H9 (cell line): ENCODE results near the gene NEDD4. TPM values are rescaled to one million over a fixed set of nuclear protein-coding genes. Genes with fewer than 3 reads are reported as not detected.

Experiments
- DNase-seq: peaks from one replicate; pipeline ENCODE4 v3.0.0-alpha.2; 2017
- H2AFZ ChIP-seq: one replicate; pipeline ENCODE4 v1.6.1; 2013; ENCODE audit warnings: mild to moderate bottlenecking, low read length, control low read depth, moderate library complexity
- H2AK5ac ChIP-seq: 2 replicates; pipeline ENCODE4 v1.6.1; 2013; ENCODE audit warnings: low read length, control low read depth, mixed read lengths; ENCODE audit not compliant: insufficient read length
- H2BK120ac ChIP-seq: one replicate; pipeline ENCODE4 v1.6.1; 2013; ENCODE audit warnings: low read depth, mild to moderate bottlenecking, low read length, control low read depth, inconsistent platforms; ENCODE audit not compliant: poor library complexity, severe bottlenecking
- H2BK12ac ChIP-seq: 2 replicates; pipeline ENCODE4 v1.6.1; 2013; ENCODE audit warnings: low read length, control low read depth, mixed read lengths, low read depth; ENCODE audit not compliant: insufficient read length
- H2BK15ac ChIP-seq: 2 replicates; pipeline ENCODE4 v1.6.1; 2013; ENCODE audit warnings: low read depth, low read length, control low read depth
- H2BK20ac ChIP-seq: one replicate; pipeline ENCODE4 v1.6.1; 2013; ENCODE audit warnings: low read depth, mild to moderate bottlenecking, low read length, control low read depth, inconsistent platforms; ENCODE audit not compliant: poor library complexity, severe bottlenecking
- H2BK5ac ChIP-seq: 2 replicates; pipeline ENCODE4 v1.6.1; 2013; ENCODE audit warnings: low read length, control low read depth, mixed read lengths; ENCODE audit not compliant: insufficient read length
- H3K14ac ChIP-seq: 2 replicates; pipeline ENCODE4 v1.6.1; 2013; ENCODE audit warnings: low read length, control low read depth; ENCODE audit not compliant: insufficient read depth
- H3K18ac ChIP-seq: 2 replicates; pipeline ENCODE4 v1.6.1; 2013; ENCODE audit warnings: low read depth, mild to moderate bottlenecking, mixed read lengths, low read length, control low read depth; ENCODE audit not compliant: insufficient read length
- H3K23ac ChIP-seq: 2 replicates; pipeline ENCODE4 v1.6.1; 2013; ENCODE audit warnings: low read length, control low read depth, mixed read lengths, low read depth; ENCODE audit not compliant: insufficient read length
- H3K23me2 ChIP-seq: 2 replicates; pipeline ENCODE4 v1.6.1; 2013; ENCODE audit warnings: low read depth, mild to moderate bottlenecking, mixed read lengths, low read length, control low read depth; ENCODE audit not compliant: insufficient read length, poor library complexity, severe bottlenecking
- H3K27ac ChIP-seq: 2 replicates; pipeline ENCODE4 v1.5.1; 2013; ENCODE audit warnings: low read length, control low read depth, mixed read lengths, low read depth; ENCODE audit not compliant: insufficient read length
- H3K27me3 ChIP-seq: 2 replicates; pipeline ENCODE4 v1.6.1; 2013; ENCODE audit warnings: low read length, control low read depth, inconsistent platforms; ENCODE audit not compliant: insufficient read depth
- H3K4ac ChIP-seq: 2 replicates; pipeline ENCODE4 v1.6.1; 2013; ENCODE audit warnings: low read depth, mild to moderate bottlenecking, control low read depth, inconsistent platforms, low read length, moderate library complexity
- H3K4me1 ChIP-seq: 2 replicates; pipeline ENCODE4 v1.6.1; 2013; ENCODE audit warnings: low read length, control low read depth, inconsistent platforms; ENCODE audit not compliant: insufficient read depth
- H3K4me2 ChIP-seq: 2 replicates; pipeline ENCODE4 v1.6.1; 2013; ENCODE audit warnings: low read length, control low read depth, mixed read lengths; ENCODE audit not compliant: insufficient read length, insufficient read depth
- H3K56ac ChIP-seq: 2 replicates; pipeline ENCODE4 v1.6.1; 2013; ENCODE audit warnings: low read depth, mild to moderate bottlenecking, mixed read lengths, low read length, control low read depth; ENCODE audit not compliant: insufficient read length
- H3K79me1 ChIP-seq: 2 replicates; pipeline ENCODE4 v1.6.1; 2013; ENCODE audit warnings: low read depth, mild to moderate bottlenecking, moderate library complexity, low read length, control low read depth, inconsistent platforms; ENCODE audit not compliant: insufficient read depth, poor library complexity, severe bottlenecking
- H3K79me2 ChIP-seq: 2 replicates; pipeline ENCODE4 v1.6.1; 2013; ENCODE audit warnings: low read length, control low read depth, inconsistent platforms; ENCODE audit not compliant: insufficient read depth
- H3K9ac ChIP-seq: 2 replicates; pipeline ENCODE4 v1.6.1; 2013; ENCODE audit warnings: low read length, control low read depth, mixed read lengths; ENCODE audit not compliant: insufficient read length; ENCODE audit errors: extremely low read depth
- H3K9me3 ChIP-seq: one replicate; pipeline ENCODE4 v1.6.1; 2013; ENCODE audit warnings: low read depth, low read length, inconsistent platforms; ENCODE audit not compliant: control insufficient read depth
- H3T11ph ChIP-seq: one replicate; pipeline ENCODE4 v1.6.1; 2013; ENCODE audit warnings: mild to moderate bottlenecking, low read length, control low read depth, inconsistent platforms
- H4K20me1 ChIP-seq: one replicate; pipeline ENCODE4 v1.6.1; 2013; ENCODE audit not compliant: control insufficient read depth, insufficient read length, insufficient read depth
- H4K5ac ChIP-seq: 2 replicates; pipeline ENCODE4 v1.6.1; 2013; ENCODE audit warnings: low read depth, mild to moderate bottlenecking, mixed read lengths, low read length, control low read depth; ENCODE audit not compliant: insufficient read length
- H4K8ac ChIP-seq: replicated peaks from 2 replicates; pipeline ENCODE4 v1.6.1; 2013; ENCODE audit warnings: low read length, control low read depth, mixed read lengths, low read depth; ENCODE audit not compliant: insufficient read length
- H4K91ac ChIP-seq: 2 replicates; pipeline ENCODE4 v1.6.1; 2013; ENCODE audit warnings: low read depth, mild to moderate bottlenecking, moderate library complexity, mixed read lengths, low read length, control low read depth; ENCODE audit not compliant: insufficient read length
- H3K27ac Mint-ChIP-seq, 3 experiments: 2 replicates in 2 of 3; 3 replicates in 1 of 3; pipeline ENCODE4 v1.8.0; 2020 to 2021; ENCODE audit warnings: mixed read lengths in 3 of 3, mild to moderate bottlenecking in 1 of 3, moderate library complexity in 1 of 3
- H3K27me3 Mint-ChIP-seq: 2 replicates; pipeline ENCODE4 v1.8.0; 2021; ENCODE audit warnings: low read depth, mild to moderate bottlenecking, moderate library complexity, mixed read lengths
- H3K36me3 Mint-ChIP-seq, 3 experiments: 2 replicates in 2 of 3; 3 replicates in 1 of 3; pipeline ENCODE4 v1.8.0; 2020 to 2021; ENCODE audit warnings: low read depth in 3 of 3, mixed read lengths in 3 of 3; ENCODE audit not compliant: insufficient read depth in 1 of 3
- H3K4me1 Mint-ChIP-seq, 2 experiments: 2 replicates each; pipeline ENCODE4 v1.8.0; 2020; ENCODE audit warnings: mixed read lengths in 2 of 2
- H3K4me3 Mint-ChIP-seq, 2 experiments: 2 replicates in 1 of 2; 3 replicates in 1 of 2; pipeline ENCODE4 v1.8.0; 2020 to 2021; ENCODE audit warnings: mild to moderate bottlenecking in 2 of 2, mixed read lengths in 2 of 2, moderate library complexity in 1 of 2
- H3K9me3 Mint-ChIP-seq, 2 experiments: 2 replicates in 1 of 2; 3 replicates in 1 of 2; pipeline ENCODE4 v1.8.0; 2020; ENCODE audit warnings: mild to moderate bottlenecking in 2 of 2, mixed read lengths in 2 of 2, moderate library complexity in 1 of 2
- CTCF ChIP-seq: fragments of 200-600 bp; sonication (generic); conservative IDR thresholded peaks from 3 replicates; pipeline ENCODE4 v1.8.0; 2021; ENCODE audit warnings: antibody characterized with exemption, mild to moderate bottlenecking
- WGBS: extraction: QIAGEN DNeasy Blood & Tissue Kit; methylation state at CpG from one replicate; pipeline ENCODE4 v1.1.7; 2013; ENCODE audit warnings: missing lambda C conversion rate, low lambda C conversion rate, mixed read lengths; ENCODE audit not compliant: insufficient read length; ENCODE audit errors: extremely low coverage; 5-methylcytosine and 5-hydroxymethylcytosine counted together
- total RNA-seq: library from RNA; stranded (reverse); gene quantifications from 2 replicates; pipeline ENCODE4 v1.2.1, GENCODE V29; 2021

Gene NEDD4
- total RNA-seq, 1 experiment from 2014 or later = 9.6 TPM

- Histone ChIP-seq H3K56ac (no peak overlapping the region), H3K79me1 (no peaks in the 10 kb centered on the region), H3T11ph (no peak overlapping the region), H4K91ac (no peak overlapping the region), H2BK12ac (no peak overlapping the region), H3K14ac (peak overlapping the region; percentile 40; the same call in 1 of the 2 replicates), H3K79me2 (no peaks in the 10 kb centered on the region), H3K18ac (no peak overlapping the region), H3K23ac (no peak overlapping the region), H4K20me1 (no peaks in the 10 kb centered on the region), H3K27ac (no peak overlapping the region), H3K9me3 (no peaks in the 10 kb centered on the region), H3K4me2 (no peak overlapping the region), H4K8ac (no peak overlapping the region), H2BK5ac (no peak overlapping the region), H3K4me1 (peaks cover 4% of the 10 kb centered on the region; the same call in 1 of the 2 replicates), H2AFZ (no peak overlapping the region), H3K23me2 (no peaks in the 10 kb centered on the region), H4K5ac (no peak overlapping the region), H3K4ac (no peak overlapping the region), H3K9ac (no peak overlapping the region), H2BK20ac (no peak overlapping the region), H2AK5ac (no peak overlapping the region), H2BK120ac (no peak overlapping the region), H2BK15ac (no peak overlapping the region), H3K27me3 (no peaks in the 10 kb centered on the region)
- H3K9me3 Mint-ChIP-seq = no peaks in the 10 kb centered on the region; a peak in 1 of 5 replicates
- peaks cover 7 to 11% of the 10 kb centered on the region in 2 experiments for H3K4me1 Mint-ChIP-seq
- H3K27ac Mint-ChIP-seq = no peak overlapping the region
- no CpG with 5 or more reads among the region's 5 CpGs for WGBS
- H3K36me3 Mint-ChIP-seq = no peaks in the 10 kb centered on the region
- H3K4me3 Mint-ChIP-seq = no peak overlapping the region
- TF ChIP-seq CTCF = no peak
- peaks cover 10% of the 10 kb centered on the region for H3K27me3 Mint-ChIP-seq
- no peak for DNase-seq
Measured at GRCh38 chr15:55802600-55803376, 190.6 kb downstream of the NEDD4 start.
